ENCODE measurements around the gene ARMC6.

- TF ChIP-seq CTCF (IDR thresholded peaks at IDR 0.05) (no peak), POLR2A (IDR thresholded peaks at IDR 0.05) (no peak)
Measured at GRCh38 chr19:19006213-19006612, 27.2 kb upstream of the ARMC6 start.
